K562 (cell line): Measurements from ENCODE around the gene ZNF775. TPM values are rescaled to one million over a fixed set of nuclear protein-coding genes. Genes with fewer than 3 reads are reported as not detected.
A peak's percentile ranks its signal among the peaks of the same experiment; 100 is the strongest.

Experiments used
- HEY1 ChIP-seq: fragments of 250-450 bp; sonication (Bioruptor Pico); IDR thresholded peaks from 2 replicates; pipeline ENCODE4 v1.5.0; 2020; ENCODE audit warnings: mild to moderate bottlenecking, moderate library complexity, borderline replicate concordance
- HMG20A ChIP-seq: fragments of 450-650 bp; formaldehyde crosslinking; conservative IDR thresholded peaks from 2 replicates; pipeline ENCODE4 v1.4.0; 2020; ENCODE audit warnings: mild to moderate bottlenecking, mixed read lengths
- MXD1 ChIP-seq: fragments of 250-450 bp; sonication (Bioruptor Pico); IDR thresholded peaks from 2 replicates; pipeline ENCODE4 v1.8.0; 2021; ENCODE audit warnings: borderline replicate concordance, mild to moderate bottlenecking, moderate library complexity; ENCODE audit not compliant: poor library complexity, severe bottlenecking
- NBN ChIP-seq: fragments of 450-650 bp; IDR thresholded peaks from 2 replicates; pipeline ENCODE4 v1.6.1; 2016; ENCODE audit warnings: low read depth, mild to moderate bottlenecking
- NONO ChIP-seq, 2 experiments: fragments of 200-400 bp in 1 of 2; fragments of 450-650 bp in 1 of 2; formaldehyde crosslinking in 1 of 2; IDR thresholded peaks; 2 replicates each; pipeline ENCODE4 v1.6.1; 2017; ENCODE audit warnings: low read depth in 2 of 2, mild to moderate bottlenecking in 2 of 2, moderate library complexity in 2 of 2, low read length in 1 of 2
- RFX1 ChIP-seq: fragments of 450-650 bp; IDR thresholded peaks from 2 replicates; pipeline ENCODE4 v1.6.1; 2016; ENCODE audit warnings: mild to moderate bottlenecking, moderate library complexity
- SRSF9 ChIP-seq: fragments of 200-400 bp; formaldehyde crosslinking; IDR thresholded peaks from 2 replicates; pipeline ENCODE4 v1.6.1; 2017; ENCODE audit warnings: low read depth, low read length, borderline replicate concordance
- THAP12 ChIP-seq: fragments of 250-450 bp; sonication (Bioruptor Pico); IDR thresholded peaks from 2 replicates; pipeline ENCODE4 v1.9.0; 2021; ENCODE audit warnings: mild to moderate bottlenecking, inconsistent platforms
- ZNF133 ChIP-seq: fragments of 250-450 bp; sonication (Bioruptor Pico); IDR thresholded peaks from 2 replicates; pipeline ENCODE4 v1.4.0; 2020; ENCODE audit warnings: mild to moderate bottlenecking
- ZNF143 ChIP-seq: sonication (generic); formaldehyde crosslinking; IDR thresholded peaks from 2 replicates; pipeline ENCODE4 v1.9.0; 2022; ENCODE audit warnings: mild to moderate bottlenecking, missing genetic modification reagents
- ZNF79 ChIP-seq: fragments of 250-450 bp; sonication (Bioruptor Pico); IDR thresholded peaks from 2 replicates; pipeline ENCODE4 v1.4.0; 2020; ENCODE audit warnings: low read depth, mild to moderate bottlenecking, moderate library complexity
- ZNF830 ChIP-seq: fragments of 250-450 bp; sonication (Bioruptor Pico); IDR thresholded peaks from 2 replicates; pipeline ENCODE4 v1.5.0; 2021; ENCODE audit warnings: mild to moderate bottlenecking
- polyA plus RNA-seq, 8 experiments: library from polyadenylated mRNA; depleted of rRNA in 4 of 8; stranded (reverse) in 5 of 8; unstranded in 3 of 8; fragments of >200 nt; fragmentation: Nextera tagmentation in 2 of 8; fragmentation: Illumina TruSeq in 1 of 8; extraction: Ambion mirVana in 2 of 8; extraction: Trizol in 1 of 8; gene quantifications; 2 replicates each; pipeline versions ENCODE4 v1.2.1 to v1.2.3, GENCODE V29; 2011 to 2014; ENCODE audit warnings: inconsistent platforms in 1 of 8, missing spikeins in 1 of 8
- total RNA-seq, 7 experiments: library from RNA; depleted of rRNA in 6 of 7; stranded (reverse); fragments of >200 nt in 6 of 7; fragmentation: Illumina TruSeq in 2 of 7; extraction: Trizol in 2 of 7; gene quantifications; 2 replicates each; pipeline versions ENCODE4 v1.2.1 to v1.2.3, GENCODE V29; 2011 to 2021; ENCODE audit warnings: low replicate concordance in 1 of 7

ZNF775 gene
- total and polyA plus RNA-seq, 9 of the 15 experiments (the other 6 are each of a cell fraction or from before 2014, with no cell fraction given) = 0.04 to 18.7 (median 4.9) TPM

- no peak for TF ChIP-seq HEY1
- TF ChIP-seq ZNF133 (CRISPR knock-in tag) = peak; percentile 6; the same call in 1 of the 2 replicates
- no peak; the same call in 1 of the 2 replicates for TF ChIP-seq ZNF830 (CRISPR knock-in tag)
- TF ChIP-seq RFX1 = no peak
- peak; percentile 80 for TF ChIP-seq NBN
- TF ChIP-seq SRSF9 = no peak
- TF ChIP-seq HMG20A (CRISPR knock-in tag) = no peak
- TF ChIP-seq THAP12 (CRISPR knock-in tag) = peak; percentile 97
- no peak for TF ChIP-seq ZNF79 (CRISPR knock-in tag)
- 0 out of 2 replicates have a peak, but pooled peaks have one; percentile 54 for TF ChIP-seq ZNF143
- TF ChIP-seq MXD1 (CRISPR knock-in tag) = peak; percentile 64
- TF ChIP-seq NONO (IDR thresholded peaks at IDR 0.05; ENCODE audit: low read depth in 2 of 2, low read length in 1 of 2) = peak; percentile 96 to 97
Observed at GRCh38 chr7:150404805-150405583, 25.9 kb downstream of the ZNF775 start (continued).
